Caco-2 (cell line): ENCODE data around the gene ZIC2. TPM values are rescaled to one million over a fixed set of nuclear protein-coding genes. Genes with fewer than 3 reads are reported as not detected.

Experiments
- BruUV-seq: library from RNA; stranded (reverse); fragments of 400-500 nt; replicated peaks from 2 replicates; lab custom pipeline; 2021; lab: Mats Ljungman, UMichigan
- CTCF ChIA-PET: fragments of 300-600 bp; sonication (Branson Sonifier 250); formaldehyde crosslinking; loops from one replicate; lab custom pipeline; 2022; ENCODE audit warnings: antibody characterized with exemption; lab: Charles Lee
- POLR2A ChIA-PET: fragments of 300-600 bp; sonication (Branson Sonifier 250); formaldehyde crosslinking; loops from one replicate; lab custom pipeline; 2022; ENCODE audit warnings: antibody characterized with exemption; lab: Charles Lee
- DNase-seq, 2 experiments: peaks; one replicate each; pipeline versions ENCODE4 v3.0.0 to v3.0.0-alpha.2; 2020 to 2022
- H3K27me3 ChIP-seq: replicated peaks from 2 replicates; pipeline ENCODE4 v1.6.0; 2011; ENCODE audit warnings: low read length; ENCODE audit not compliant: control insufficient read depth, insufficient read depth
- H3K36me3 ChIP-seq: 2 replicates; pipeline ENCODE4 v1.5.1; 2011; ENCODE audit warnings: low read length; ENCODE audit not compliant: control insufficient read depth, insufficient read depth
- H3K4me1 ChIP-seq: fragments of 250-450 bp; sonication (Bioruptor Pico); 2 replicates; pipeline ENCODE4 v1.5.1; 2020; ENCODE audit warnings: mild to moderate bottlenecking
- H3K4me3 ChIP-seq: 2 replicates; pipeline ENCODE4 v1.5.1; 2011; ENCODE audit warnings: low read depth, mild to moderate bottlenecking, control low read depth, low read length
- H3K9me3 ChIP-seq: fragments of 250-450 bp; sonication (Bioruptor Pico); 2 replicates; pipeline ENCODE4 v1.5.1; 2020; ENCODE audit warnings: mild to moderate bottlenecking, moderate library complexity
- H3K27ac Mint-ChIP-seq: one replicate; pipeline ENCODE4 v1.8.0; 2022; ENCODE audit warnings: mixed read lengths; ENCODE audit not compliant: unreplicated experiment
- H3K27me3 Mint-ChIP-seq: one replicate; pipeline ENCODE4 v1.8.0; 2022; ENCODE audit warnings: mixed read lengths; ENCODE audit not compliant: insufficient read depth, unreplicated experiment
- H3K36me3 Mint-ChIP-seq: one replicate; pipeline ENCODE4 v1.8.0; 2022; ENCODE audit warnings: mild to moderate bottlenecking, mixed read lengths; ENCODE audit not compliant: insufficient read depth, unreplicated experiment
- H3K4me1 Mint-ChIP-seq: one replicate; pipeline ENCODE4 v1.8.0; 2022; ENCODE audit warnings: low read depth, mixed read lengths; ENCODE audit not compliant: unreplicated experiment
- H3K4me3 Mint-ChIP-seq: one replicate; pipeline ENCODE4 v1.8.0; 2022; ENCODE audit warnings: mild to moderate bottlenecking, moderate library complexity, mixed read lengths; ENCODE audit not compliant: unreplicated experiment
- H3K9me3 Mint-ChIP-seq: one replicate; pipeline ENCODE4 v1.8.0; 2022; ENCODE audit warnings: mixed read lengths; ENCODE audit not compliant: unreplicated experiment
- intact Hi-C: fragments of 100-400 bp; cut with micrococcal nuclease; formaldehyde crosslinking; loops from one replicate; pipeline ENCODE4 v1.10.0; 2022; ENCODE audit not compliant: unreplicated experiment
- total RNA-seq: library from RNA; stranded (reverse); gene quantifications from 2 replicates; pipeline ENCODE4 v1.2.3, GENCODE V29; 2022
- TF ChIP-seq, protein P1 (sequence below), 2 experiments: fragments of 200-600 bp in 1 of 2; IDR thresholded peaks; 1 replicate in 1 of 2; 2 replicates in 1 of 2; pipeline versions ENCODE4 v1.5.1 to v1.8.0; 2011 to 2022; ENCODE audit warnings: antibody characterized with exemption in 1 of 2, control low read depth in 1 of 2, inconsistent platforms in 1 of 2, low read depth in 1 of 2, low read length in 1 of 2, mild to moderate bottlenecking in 1 of 2, moderate library complexity in 1 of 2; ENCODE audit not compliant: insufficient read depth in 1 of 2, severe bottlenecking in 1 of 2, unreplicated experiment in 1 of 2

ZIC2 gene
- total RNA-seq, 1 experiment from 2014 or later = 1.3 TPM

DNA sequence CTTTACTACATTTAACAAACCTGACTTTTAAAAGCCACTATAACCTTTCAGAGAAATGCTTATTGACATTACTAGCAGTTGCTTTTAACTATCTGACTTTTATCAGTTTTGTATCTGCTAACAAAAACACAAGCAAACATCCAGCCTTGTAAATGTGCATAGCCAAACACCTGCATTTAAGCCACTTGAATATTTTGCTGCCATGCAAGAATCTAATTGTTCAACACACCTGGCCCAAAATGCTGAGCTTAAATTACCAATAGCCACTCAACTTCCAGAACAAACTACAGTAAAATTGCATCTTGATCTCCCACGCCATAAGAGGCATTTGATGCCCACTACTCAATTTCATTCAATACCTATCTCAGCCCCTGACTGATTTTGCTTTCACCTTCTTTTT is 19.3 kb upstream of the ZIC2 start:
- peaks cover 5% of the 10 kb centered on the region for H3K27me3 Mint-ChIP-seq
- no peaks in the 10 kb centered on the region for H3K9me3 Mint-ChIP-seq
- POLR2A ChIA-PET = no interaction called here

DNA sequence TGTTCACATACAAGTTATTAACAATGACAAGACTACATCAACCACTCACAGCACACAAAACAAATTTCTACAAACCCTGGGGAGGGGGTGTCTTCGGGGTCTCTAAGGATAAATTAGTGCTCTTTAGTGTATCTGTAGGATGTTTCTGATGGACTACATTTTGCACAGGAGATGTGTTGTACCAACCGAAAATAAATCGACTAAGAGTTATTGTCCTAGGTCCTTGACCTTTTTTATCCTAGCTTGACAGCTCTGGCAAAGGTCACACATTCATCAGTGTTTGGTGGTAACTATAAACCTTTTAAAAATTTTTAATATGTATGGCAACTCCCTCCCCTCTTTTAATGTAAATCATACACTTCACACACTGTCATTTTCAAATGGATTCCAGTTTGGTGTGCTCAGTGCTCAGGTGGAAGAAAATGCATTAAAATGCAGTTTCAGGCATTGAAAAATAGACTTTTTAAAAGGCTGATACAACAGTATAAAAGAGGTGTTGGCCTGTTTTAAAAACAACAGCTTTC is 17.7 kb upstream of the ZIC2 start:
- no peak for DNase-seq
- TF ChIP-seq, protein P1, sequence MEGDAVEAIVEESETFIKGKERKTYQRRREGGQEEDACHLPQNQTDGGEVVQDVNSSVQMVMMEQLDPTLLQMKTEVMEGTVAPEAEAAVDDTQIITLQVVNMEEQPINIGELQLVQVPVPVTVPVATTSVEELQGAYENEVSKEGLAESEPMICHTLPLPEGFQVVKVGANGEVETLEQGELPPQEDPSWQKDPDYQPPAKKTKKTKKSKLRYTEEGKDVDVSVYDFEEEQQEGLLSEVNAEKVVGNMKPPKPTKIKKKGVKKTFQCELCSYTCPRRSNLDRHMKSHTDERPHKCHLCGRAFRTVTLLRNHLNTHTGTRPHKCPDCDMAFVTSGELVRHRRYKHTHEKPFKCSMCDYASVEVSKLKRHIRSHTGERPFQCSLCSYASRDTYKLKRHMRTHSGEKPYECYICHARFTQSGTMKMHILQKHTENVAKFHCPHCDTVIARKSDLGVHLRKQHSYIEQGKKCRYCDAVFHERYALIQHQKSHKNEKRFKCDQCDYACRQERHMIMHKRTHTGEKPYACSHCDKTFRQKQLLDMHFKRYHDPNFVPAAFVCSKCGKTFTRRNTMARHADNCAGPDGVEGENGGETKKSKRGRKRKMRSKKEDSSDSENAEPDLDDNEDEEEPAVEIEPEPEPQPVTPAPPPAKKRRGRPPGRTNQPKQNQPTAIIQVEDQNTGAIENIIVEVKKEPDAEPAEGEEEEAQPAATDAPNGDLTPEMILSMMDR (IDR thresholded peaks at IDR 0.05; ENCODE audit: insufficient read depth in 1 of 2, low read depth in 1 of 2, low read length in 1 of 2, severe bottlenecking in 1 of 2, unreplicated experiment in 1 of 2) = no peak
- Mint-ChIP-seq H3K36me3 (no peaks in the 10 kb centered on the region), H3K4me3 (no peak overlapping the region), H3K4me1 (peaks cover 7% of the 10 kb centered on the region), H3K9me3 (no peaks in the 10 kb centered on the region), H3K27ac (no peak overlapping the region), H3K27me3 (peaks cover 11% of the 10 kb centered on the region)
- Histone ChIP-seq H3K36me3 (no peaks in the 10 kb centered on the region), H3K4me3 (no peak overlapping the region), H3K9me3 (no peaks in the 10 kb centered on the region), H3K4me1 (peaks cover 9% of the 10 kb centered on the region; the same call in 1 of the 2 replicates), H3K27me3 (peaks cover 1% of the 10 kb centered on the region; the same call in 1 of the 2 replicates)
- intact Hi-C loops = no loop called here
- no TSS peak for BruUV-seq
- ChIA-PET POLR2A (no interaction called here), CTCF (no interaction called here)

More for the DNA sequence above, 19.3 kb upstream of the ZIC2 start:
- Histone ChIP-seq H3K4me1 (no peaks in the 10 kb centered on the region), H3K27me3 (0 out of 2 replicates have a peak, but pooled peaks cover 1% of the 10 kb centered on the region), H3K36me3 (no peaks in the 10 kb centered on the region), H3K4me3 (no peak overlapping the region), H3K9me3 (no peaks in the 10 kb centered on the region)
- no peak overlapping the region for H3K4me3 Mint-ChIP-seq
- CTCF ChIA-PET = no interaction called here
- DNase-seq = no peak
- TF ChIP-seq, protein P1 (IDR thresholded peaks at IDR 0.05; ENCODE audit: insufficient read depth in 1 of 2, low read depth in 1 of 2, low read length in 1 of 2, severe bottlenecking in 1 of 2, unreplicated experiment in 1 of 2) = no peak
- H3K27ac Mint-ChIP-seq = no peak overlapping the region
- BruUV-seq = no TSS peak
- H3K4me1 Mint-ChIP-seq = peaks cover under 1% of the 10 kb centered on the region
- H3K36me3 Mint-ChIP-seq = no peaks in the 10 kb centered on the region
- intact Hi-C loops = no loop called here

DNA sequence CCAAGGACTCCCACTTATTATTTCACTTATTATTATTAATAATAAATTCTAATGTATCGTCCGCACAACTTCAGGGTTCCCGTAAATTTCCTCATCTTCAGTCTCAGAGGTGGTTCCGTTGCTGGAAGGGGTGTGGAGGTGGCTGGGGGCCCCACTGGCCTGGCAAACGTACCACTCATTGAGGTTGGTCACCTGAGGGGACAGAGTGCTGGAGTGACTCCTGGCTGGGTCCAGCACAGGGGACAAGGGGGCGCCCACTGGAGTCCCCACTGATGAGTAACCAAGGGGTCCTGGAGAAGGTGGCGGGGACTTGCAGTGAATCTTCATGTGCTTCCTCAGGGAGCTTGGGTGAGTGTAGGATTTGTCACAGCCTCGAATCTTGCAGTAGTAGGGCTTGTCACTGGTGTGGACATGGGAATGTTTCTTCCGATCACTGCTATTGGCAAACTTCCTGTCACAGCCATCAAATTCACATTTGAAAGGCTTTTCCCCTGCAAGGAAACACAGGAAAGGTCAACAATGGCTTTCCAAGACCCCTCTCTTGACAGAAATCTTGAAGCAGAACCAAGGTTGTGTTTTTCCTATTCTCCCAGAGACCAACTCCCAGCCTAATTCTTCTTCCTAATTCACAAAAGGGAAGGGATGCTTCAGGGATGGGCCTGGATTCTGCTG is 16.1 kb upstream of the ZIC2 start:
- Mint-ChIP-seq H3K36me3 (no peaks in the 10 kb centered on the region), H3K4me1 (peaks cover 13% of the 10 kb centered on the region), H3K4me3 (no peak overlapping the region), H3K27ac (no peak overlapping the region), H3K9me3 (no peaks in the 10 kb centered on the region), H3K27me3 (peaks cover 19% of the 10 kb centered on the region)
- intact Hi-C loops = loop anchor here (5.0 kb wide), 1 partner anchor 48 kb away; no protein-coding TSS in a partner anchor
- DNase-seq = no peak
- Histone ChIP-seq H3K4me1 (peaks cover 14% of the 10 kb centered on the region; the same call in 1 of the 2 replicates), H3K9me3 (no peaks in the 10 kb centered on the region), H3K36me3 (no peaks in the 10 kb centered on the region), H3K27me3 (peaks cover 6% of the 10 kb centered on the region), H3K4me3 (no peak overlapping the region)
- POLR2A ChIA-PET = no interaction called here
- CTCF ChIA-PET = no interaction called here
- BruUV-seq = no TSS peak
- TF ChIP-seq, protein P1 (IDR thresholded peaks at IDR 0.05; ENCODE audit: insufficient read depth in 1 of 2, low read depth in 1 of 2, low read length in 1 of 2, severe bottlenecking in 1 of 2, unreplicated experiment in 1 of 2) = no peak
